ENCODE data around the gene IGFLR1. TPM values are rescaled to one million over a fixed set of nuclear protein-coding genes. Genes with fewer than 3 reads are reported as not detected.

The IGFLR1 gene
- polyA plus RNA-seq, 1 of the 3 experiments (the other 2 are of a cell fraction), result 5.6 TPM

DNA sequence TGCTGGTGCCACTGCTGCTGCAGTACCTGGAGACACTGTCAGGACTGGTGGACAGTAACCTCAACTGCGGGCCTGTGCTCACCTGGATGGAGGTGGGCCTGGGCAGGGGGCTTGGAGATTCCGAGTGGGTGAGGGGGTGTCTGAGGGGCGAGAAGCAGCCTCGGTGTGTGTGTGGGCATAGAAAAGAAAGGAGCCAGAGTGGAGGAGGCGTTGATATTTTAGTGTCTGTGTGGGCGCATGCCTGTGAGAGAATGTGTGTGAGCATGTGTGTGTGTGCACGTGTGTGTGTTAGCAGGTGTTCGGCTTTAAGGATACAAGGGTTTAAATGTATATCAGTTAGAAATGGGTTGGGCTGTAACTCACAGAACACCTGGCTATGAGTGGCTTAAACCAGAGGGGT lies 36.8 kb upstream of the IGFLR1 start:
- Histone ChIP-seq H3K27me3 (ENCODE audit: insufficient read depth) (no peaks in the 10 kb centered on the region), H3K4me3 (ENCODE audit: low read depth in 2 of 2, low read length in 1 of 2) (no peak overlapping the region), H3K27ac (ENCODE audit: low read depth in 2 of 2, low read length in 1 of 2) (no peak overlapping the region), H3K9me3 (no peaks in the 10 kb centered on the region), H3F3A (replicated peaks; ENCODE audit: insufficient read depth) (peaks cover 4% of the 10 kb centered on the region), H4K20me1 (ENCODE audit: insufficient read depth) (no peaks in the 10 kb centered on the region), H3K9me2 (no peaks in the 10 kb centered on the region), H3K9ac (no peak overlapping the region), H3K4me2 (no peak overlapping the region), H2AFZ (ENCODE audit: low read depth) (no peak overlapping the region), H3K79me2 (ENCODE audit: insufficient read depth) (peaks cover 13% of the 10 kb centered on the region; the same call in 1 of the 2 replicates), H3K4me1 (ENCODE audit: control insufficient read depth in 1 of 2, insufficient read depth in 2 of 2, low read depth in 1 of 2, low read length in 1 of 2) (peaks cover 0 to 12% of the 10 kb centered on the region in 2 experiments; a peak in 2 of 4 replicates), H3K36me3 (replicated peaks in 1 of 2; ENCODE audit: control insufficient read depth in 1 of 2, insufficient read depth in 2 of 2, low read length in 1 of 2) (peaks cover 0 to 6% of the 10 kb centered on the region in 2 experiments)
- TF ChIP-seq FOXM1 (IDR thresholded peaks at IDR 0.05; ENCODE audit: low read depth) (no peak), FOSL2 (IDR thresholded peaks at IDR 0.05; ENCODE audit: borderline replicate concordance, low read depth) (no peak), FOXJ3 (CRISPR knock-in tag; IDR thresholded peaks at IDR 0.05) (no peak), EZH2phosphoT487 (IDR thresholded peaks at IDR 0.05; ENCODE audit: borderline replicate concordance, low read depth) (no peak), MEF2A (IDR thresholded peaks at IDR 0.05; ENCODE audit: borderline replicate concordance, low read depth) (no peak), TAF1 (IDR thresholded peaks at IDR 0.05; ENCODE audit: borderline replicate concordance, low read depth, low read length) (no peak), CHD2 (IDR thresholded peaks at IDR 0.05; ENCODE audit: low read length, partially characterized antibody) (no peak), POLR2AphosphoS5 (IDR thresholded peaks at IDR 0.05; ENCODE audit: low read depth, low read length) (no peak), ELF1 (IDR thresholded peaks at IDR 0.05) (no peak)
- CTCF ChIA-PET, result no interaction called here
- DNase-seq, result no peak
- POLR2A ChIA-PET, result no interaction called here
- WGBS (ENCODE audit: low lambda C conversion rate), result 86% methylated on average over 8 of the region's 8 CpGs

DNA sequence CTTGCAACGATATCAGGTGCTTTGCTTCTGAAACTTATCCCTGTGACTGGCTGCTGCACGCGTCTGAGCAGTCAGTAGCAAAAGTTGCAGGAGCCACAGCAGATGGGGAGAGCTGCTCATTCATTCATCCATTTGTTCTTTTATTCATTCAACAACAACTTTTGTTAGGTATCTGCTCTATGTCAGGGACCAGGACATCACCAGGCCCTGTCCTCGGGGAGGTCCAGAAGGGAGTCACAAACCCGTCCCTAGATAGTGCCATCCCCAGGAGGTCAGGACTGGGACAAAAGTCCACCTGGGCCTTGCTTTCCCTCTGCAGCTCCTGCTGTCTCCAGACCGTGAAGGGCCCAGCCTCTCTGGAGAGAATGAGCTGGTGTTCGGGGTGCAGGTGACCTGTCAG lies 35.7 kb upstream of the IGFLR1 start:
- Histone ChIP-seq H3K27ac (ENCODE audit: low read depth in 2 of 2, low read length in 1 of 2) (no peak overlapping the region), H3K4me2 (no peak overlapping the region), H3K9me2 (no peaks in the 10 kb centered on the region), H3K79me2 (ENCODE audit: insufficient read depth) (peaks cover 13% of the 10 kb centered on the region; the same call in 1 of the 2 replicates), H3K4me1 (ENCODE audit: control insufficient read depth in 1 of 2, insufficient read depth in 2 of 2, low read depth in 1 of 2, low read length in 1 of 2) (peaks cover 0 to 12% of the 10 kb centered on the region in 2 experiments; a peak in 2 of 4 replicates), H3K4me3 (ENCODE audit: low read depth in 2 of 2, low read length in 1 of 2) (no peak overlapping the region), H3K9ac (no peak overlapping the region), H3F3A (replicated peaks; ENCODE audit: insufficient read depth) (peaks cover 8% of the 10 kb centered on the region), H3K36me3 (replicated peaks in 1 of 2; ENCODE audit: control insufficient read depth in 1 of 2, insufficient read depth in 2 of 2, low read length in 1 of 2) (peaks cover 0 to 6% of the 10 kb centered on the region in 2 experiments), H3K9me3 (no peaks in the 10 kb centered on the region), H4K20me1 (ENCODE audit: insufficient read depth) (no peaks in the 10 kb centered on the region), H2AFZ (ENCODE audit: low read depth) (no peak overlapping the region), H3K27me3 (ENCODE audit: insufficient read depth) (no peaks in the 10 kb centered on the region)
- POLR2A ChIA-PET, result no interaction called here
- 86% methylated on average over 7 of the region's 7 CpGs for WGBS (ENCODE audit: low lambda C conversion rate)
- CTCF ChIA-PET, result no interaction called here
- DNase-seq, result no peak
- no peak for TF ChIP-seq NRF1 (IDR thresholded peaks at IDR 0.05; ENCODE audit: low read depth, low read length)
- TF ChIP-seq, protein P1, sequence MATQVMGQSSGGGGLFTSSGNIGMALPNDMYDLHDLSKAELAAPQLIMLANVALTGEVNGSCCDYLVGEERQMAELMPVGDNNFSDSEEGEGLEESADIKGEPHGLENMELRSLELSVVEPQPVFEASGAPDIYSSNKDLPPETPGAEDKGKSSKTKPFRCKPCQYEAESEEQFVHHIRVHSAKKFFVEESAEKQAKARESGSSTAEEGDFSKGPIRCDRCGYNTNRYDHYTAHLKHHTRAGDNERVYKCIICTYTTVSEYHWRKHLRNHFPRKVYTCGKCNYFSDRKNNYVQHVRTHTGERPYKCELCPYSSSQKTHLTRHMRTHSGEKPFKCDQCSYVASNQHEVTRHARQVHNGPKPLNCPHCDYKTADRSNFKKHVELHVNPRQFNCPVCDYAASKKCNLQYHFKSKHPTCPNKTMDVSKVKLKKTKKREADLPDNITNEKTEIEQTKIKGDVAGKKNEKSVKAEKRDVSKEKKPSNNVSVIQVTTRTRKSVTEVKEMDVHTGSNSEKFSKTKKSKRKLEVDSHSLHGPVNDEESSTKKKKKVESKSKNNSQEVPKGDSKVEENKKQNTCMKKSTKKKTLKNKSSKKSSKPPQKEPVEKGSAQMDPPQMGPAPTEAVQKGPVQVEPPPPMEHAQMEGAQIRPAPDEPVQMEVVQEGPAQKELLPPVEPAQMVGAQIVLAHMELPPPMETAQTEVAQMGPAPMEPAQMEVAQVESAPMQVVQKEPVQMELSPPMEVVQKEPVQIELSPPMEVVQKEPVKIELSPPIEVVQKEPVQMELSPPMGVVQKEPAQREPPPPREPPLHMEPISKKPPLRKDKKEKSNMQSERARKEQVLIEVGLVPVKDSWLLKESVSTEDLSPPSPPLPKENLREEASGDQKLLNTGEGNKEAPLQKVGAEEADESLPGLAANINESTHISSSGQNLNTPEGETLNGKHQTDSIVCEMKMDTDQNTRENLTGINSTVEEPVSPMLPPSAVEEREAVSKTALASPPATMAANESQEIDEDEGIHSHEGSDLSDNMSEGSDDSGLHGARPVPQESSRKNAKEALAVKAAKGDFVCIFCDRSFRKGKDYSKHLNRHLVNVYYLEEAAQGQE (IDR thresholded peaks at IDR 0.05; ENCODE audit: low read depth, low read length), result no peak
- TF ChIP-seq USF2 (IDR thresholded peaks at IDR 0.05; ENCODE audit: borderline replicate concordance, low read depth, low read length), result no peak
- no peak for TF ChIP-seq CHD2 (IDR thresholded peaks at IDR 0.05; ENCODE audit: low read length, partially characterized antibody)
- TF ChIP-seq GABPA (IDR thresholded peaks at IDR 0.05; ENCODE audit: low read depth), result no peak
- TF ChIP-seq RCOR1 (IDR thresholded peaks at IDR 0.05; ENCODE audit: low read length), result no peak
- TF ChIP-seq FOXM1 (IDR thresholded peaks at IDR 0.05; ENCODE audit: low read depth), result no peak
- TF ChIP-seq, protein P2, sequence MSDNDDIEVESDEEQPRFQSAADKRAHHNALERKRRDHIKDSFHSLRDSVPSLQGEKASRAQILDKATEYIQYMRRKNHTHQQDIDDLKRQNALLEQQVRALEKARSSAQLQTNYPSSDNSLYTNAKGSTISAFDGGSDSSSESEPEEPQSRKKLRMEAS (IDR thresholded peaks at IDR 0.05; ENCODE audit: low read depth), result no peak
- TF ChIP-seq RXRA (IDR thresholded peaks at IDR 0.05; ENCODE audit: borderline replicate concordance, low read depth), result no peak
- TF ChIP-seq ZBTB33 (IDR thresholded peaks at IDR 0.05; ENCODE audit: borderline replicate concordance, low read depth), result no peak
- no peak for TF ChIP-seq NFIC (IDR thresholded peaks at IDR 0.05; ENCODE audit: borderline replicate concordance)
- TF ChIP-seq FOXJ3 (CRISPR knock-in tag; IDR thresholded peaks at IDR 0.05), result no peak
- TF ChIP-seq TEAD4 (IDR thresholded peaks at IDR 0.05; ENCODE audit: borderline replicate concordance, insufficient read depth), result no peak
- TF ChIP-seq GATA2 (CRISPR knock-in tag; IDR thresholded peaks at IDR 0.05), result no peak
- no peak for TF ChIP-seq JUND (IDR thresholded peaks at IDR 0.05)
- TF ChIP-seq MEF2A (IDR thresholded peaks at IDR 0.05; ENCODE audit: borderline replicate concordance, low read depth), result no peak
- TF ChIP-seq USF1 (IDR thresholded peaks at IDR 0.05; ENCODE audit: borderline replicate concordance, low read depth), result no peak
